AG20443 (cell line): Measurements from ENCODE around the gene NXT2.
"Not testable (repeated sequence)": the region's sequence is repeated elsewhere in the genome, so short reads cannot be mapped to it uniquely, and the experiment has no call there.

Experiments
- DNase-seq: peaks from one replicate; pipeline ENCODE4 v3.0.0; 2012; ENCODE audit warnings: low spot score, mixed read lengths

The NXT2 gene

DNA sequence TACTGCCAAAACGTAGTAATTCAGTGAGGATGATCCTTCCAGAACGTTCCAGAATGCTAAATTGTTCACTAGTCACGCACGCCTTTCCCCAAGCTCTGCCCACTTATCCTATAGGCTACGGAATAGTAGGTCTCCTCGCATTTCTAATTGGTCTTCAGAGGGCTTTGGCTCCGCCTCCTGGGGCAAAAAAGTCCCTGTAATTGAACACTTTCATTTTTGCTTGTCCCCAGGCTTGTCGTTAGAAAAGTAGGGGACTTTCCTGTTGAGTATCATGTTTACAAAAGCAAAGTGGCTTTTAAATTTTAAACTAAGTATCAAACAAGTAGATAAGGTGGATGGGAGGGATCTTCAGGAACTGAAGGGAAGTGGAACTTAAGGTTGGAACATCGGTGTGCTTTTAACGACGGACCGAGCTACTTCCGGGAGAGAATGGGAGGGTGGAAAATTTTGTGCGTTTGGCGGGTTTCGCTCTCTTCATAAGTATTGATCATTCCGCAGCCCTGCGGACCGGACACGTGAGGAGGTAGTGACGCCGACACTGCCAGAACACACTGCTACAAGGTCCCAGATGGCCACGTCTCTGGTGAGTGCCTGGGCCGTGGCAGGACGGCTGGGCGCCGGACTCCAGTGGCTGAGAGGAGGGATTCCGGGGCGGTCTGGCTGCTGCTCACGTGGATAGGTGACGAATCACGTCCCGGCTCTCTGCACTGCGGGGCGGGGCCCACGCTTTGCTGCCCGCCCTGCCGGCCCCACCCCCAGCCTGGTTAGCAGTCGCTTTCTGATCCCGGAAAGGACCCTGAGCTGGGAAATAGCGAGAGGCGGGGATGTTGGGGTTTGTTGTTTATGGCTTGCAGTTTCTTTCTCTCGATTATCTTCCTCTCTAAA is at the start of gene NXT2:
TSS of gene NXT2 (plus strand) at position 406 of the 885 bp plus-strand sequence. CDS start at position 569, 163 bp downstream.
- peak; percentile 94 for DNase-seq

DNA sequence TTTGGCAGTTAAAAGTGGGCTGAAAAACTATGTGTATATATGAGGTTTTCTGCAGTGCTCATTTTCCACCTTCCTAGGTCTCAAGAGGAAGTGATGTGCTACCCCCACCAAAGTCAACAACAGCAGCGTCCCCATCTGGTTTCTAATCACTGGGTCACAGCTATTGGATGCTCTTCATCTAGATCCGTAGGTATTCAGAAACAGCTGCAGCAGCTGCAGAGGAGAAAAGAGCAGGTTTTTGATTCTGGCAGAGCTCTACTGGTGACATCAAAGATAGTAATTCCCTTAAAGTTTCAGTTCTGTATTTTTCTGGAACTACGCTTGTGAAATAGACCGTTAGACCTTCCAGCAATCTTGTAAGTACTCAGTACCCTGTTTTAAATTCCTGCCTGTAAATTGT is 49.0 kb upstream of the NXT2 start:
- no peak for DNase-seq

DNA sequence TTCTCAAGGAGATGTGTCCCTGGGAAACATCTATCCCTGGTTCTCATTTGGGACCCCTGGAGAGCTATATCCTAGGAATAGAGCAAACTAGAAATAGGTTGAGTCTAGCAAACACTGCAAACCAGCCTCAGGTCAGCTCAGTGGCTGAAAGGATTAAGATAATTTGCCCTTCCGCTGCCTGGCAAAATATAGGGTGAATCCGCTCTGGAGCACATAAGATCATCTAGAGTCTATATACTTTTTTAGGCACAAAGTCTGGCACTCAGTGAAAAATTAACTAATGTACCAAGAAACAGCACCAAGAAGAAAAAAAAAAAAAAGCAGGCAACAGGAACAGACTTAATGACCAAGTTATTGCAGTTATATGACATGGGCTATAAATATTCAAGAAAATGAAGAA is 47.5 kb upstream of the NXT2 start:
- DNase-seq: no peak

DNA sequence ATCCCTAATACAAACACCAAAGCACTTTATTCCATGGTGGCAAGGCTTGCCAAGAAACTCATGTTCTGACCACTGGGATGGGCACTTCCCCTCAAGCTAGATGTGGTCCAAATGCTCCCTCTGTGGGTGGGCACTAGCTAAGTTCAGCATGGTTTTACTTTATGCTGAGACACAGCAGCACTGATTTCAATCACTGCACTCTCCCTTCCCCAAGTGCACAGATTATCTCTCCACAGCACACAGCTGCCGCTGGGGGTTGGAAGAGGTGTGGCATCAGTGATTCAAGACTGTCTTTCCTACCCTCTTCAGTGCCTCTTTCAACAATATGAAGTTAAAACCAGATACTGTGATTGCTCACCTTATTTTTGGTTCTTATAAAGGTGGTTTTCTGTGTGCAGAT is 38.2 kb upstream of the NXT2 start:
- no peak for DNase-seq

DNA sequence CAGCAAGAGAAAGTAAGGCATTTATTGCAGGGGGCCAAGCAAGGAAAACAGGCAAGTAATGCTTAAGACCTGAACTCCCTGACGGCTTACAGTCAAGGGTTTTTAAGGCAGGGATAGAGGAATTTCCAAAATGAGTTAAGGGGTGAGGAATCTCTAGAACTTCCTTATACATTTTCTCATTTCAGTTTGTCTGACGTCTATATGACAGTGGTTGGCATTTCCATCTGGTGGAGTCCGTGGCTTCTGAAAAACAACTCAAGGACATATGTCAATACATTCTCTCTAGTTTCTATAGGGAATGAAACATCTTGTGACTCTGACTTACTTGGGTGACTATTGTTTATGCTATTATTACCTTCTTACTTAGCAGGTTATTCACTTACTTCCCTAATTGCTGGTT is 35.5 kb upstream of the NXT2 start:
- DNase-seq: no peak

DNA sequence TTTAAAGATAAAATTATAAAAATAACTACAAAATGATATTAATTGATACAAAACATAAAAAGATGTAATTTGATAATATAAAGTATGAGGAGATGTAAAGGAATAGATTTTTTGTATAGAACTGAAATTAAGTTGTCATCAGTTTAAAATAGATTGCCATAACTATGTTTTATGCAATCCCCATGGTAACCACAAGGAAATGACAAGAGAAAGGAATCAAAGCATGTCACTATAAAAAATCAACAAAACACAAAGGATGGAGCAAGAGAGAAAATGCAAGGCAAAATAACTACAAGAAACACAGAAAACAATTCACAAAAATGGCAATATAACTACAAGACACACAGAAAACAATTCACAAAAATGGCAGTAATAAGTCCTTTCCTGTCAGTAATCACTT is 27.7 kb upstream of the NXT2 start:
- DNase-seq: no peak

DNA sequence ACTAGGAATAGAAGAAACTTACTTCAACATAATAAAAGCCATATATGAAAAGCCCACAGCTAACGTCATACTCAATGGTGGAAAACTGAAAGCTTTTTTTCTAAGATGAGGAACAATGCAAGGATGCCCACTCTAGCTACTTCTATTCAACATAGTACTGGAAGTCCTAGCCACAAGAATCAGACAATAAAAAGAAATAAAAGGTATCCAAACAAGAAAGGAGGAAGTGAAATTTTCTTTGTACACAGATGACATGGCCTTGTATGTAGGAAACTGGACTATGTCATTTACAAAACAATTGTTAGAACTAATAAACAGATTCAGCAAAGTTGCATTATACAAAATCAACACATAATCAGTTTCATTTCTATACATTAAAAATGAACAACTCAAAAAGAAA is 25.5 kb upstream of the NXT2 start:
- DNase-seq: no peak

DNA sequence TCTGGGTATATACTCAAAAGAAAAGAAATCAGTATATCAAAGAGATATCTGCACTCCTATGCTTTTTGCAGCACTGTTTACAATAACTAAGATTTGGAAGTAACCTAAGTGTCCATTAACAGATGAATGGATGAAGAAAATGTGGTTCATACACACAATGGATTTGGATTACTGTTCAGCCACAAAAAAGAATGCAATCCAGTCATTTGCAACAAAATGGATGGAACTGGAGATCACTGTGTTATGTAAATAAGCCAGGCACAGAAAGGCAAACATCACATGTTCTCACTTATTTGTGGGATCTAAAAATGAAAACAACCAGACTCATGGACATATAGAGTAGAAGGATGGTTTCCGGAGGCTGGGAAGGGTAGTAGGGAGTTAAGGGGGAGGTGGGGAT is 17.6 kb upstream of the NXT2 start:
- DNase-seq: no peak

DNA sequence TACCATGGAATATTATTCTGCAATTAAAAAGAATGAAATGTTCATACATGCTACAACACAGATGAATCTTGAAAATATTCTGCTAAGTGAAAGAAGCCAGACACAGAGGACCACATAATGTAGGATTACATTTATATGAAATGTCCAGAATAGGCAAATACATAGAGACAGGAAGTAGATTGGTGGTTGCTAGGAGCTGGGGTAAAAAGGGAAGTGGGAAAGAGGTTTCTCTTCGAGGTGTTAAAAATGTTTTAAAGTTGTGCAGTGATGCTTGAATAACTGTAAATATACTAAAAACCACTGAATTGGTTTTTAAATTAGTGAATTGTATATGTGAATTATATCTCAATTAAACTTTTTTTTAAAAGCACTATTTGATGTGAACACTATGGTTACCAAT is 3.6 kb upstream of the NXT2 start:
- no peak for DNase-seq

DNA sequence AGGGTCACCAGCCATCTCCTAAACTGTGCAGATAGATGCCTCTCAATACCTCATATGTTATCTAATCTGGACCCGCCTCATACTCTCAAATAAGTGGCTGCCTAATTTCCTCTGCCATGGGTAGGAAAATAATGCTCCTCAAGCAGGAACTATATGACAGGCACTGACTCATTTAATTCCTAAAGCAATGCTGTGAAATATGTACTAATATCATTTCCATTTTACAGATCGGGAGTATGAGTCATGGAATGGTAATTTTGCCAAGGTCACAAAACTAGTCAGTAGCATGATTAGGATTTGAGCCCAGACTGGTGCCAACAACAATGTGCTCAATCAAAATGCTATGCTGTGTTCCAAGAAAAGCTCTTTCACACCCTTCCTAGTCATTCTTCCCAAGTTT is 3.0 kb upstream of the NXT2 start:
- no peak for DNase-seq

DNA sequence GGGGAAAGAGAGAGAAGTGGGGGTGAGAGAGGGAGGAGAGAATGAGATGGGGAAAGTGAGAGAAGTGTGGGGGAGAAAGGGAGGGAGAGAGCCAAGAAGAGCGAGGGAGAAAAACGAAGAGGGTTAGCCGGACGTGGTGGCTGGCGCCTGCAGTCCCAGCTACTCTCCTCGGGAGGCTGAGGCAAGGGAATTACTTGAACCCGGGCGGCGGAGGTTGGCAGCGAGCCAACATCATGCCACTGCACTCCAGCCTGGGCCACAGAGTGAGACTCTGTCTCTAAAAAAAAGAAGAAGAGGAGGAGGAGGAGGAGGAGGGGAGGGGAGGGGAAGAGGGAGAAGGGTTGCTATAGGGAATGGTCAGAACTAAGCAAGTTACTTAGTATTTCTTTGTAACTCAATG is 1.7 kb upstream of the NXT2 start:
- DNase-seq: no peak

DNA sequence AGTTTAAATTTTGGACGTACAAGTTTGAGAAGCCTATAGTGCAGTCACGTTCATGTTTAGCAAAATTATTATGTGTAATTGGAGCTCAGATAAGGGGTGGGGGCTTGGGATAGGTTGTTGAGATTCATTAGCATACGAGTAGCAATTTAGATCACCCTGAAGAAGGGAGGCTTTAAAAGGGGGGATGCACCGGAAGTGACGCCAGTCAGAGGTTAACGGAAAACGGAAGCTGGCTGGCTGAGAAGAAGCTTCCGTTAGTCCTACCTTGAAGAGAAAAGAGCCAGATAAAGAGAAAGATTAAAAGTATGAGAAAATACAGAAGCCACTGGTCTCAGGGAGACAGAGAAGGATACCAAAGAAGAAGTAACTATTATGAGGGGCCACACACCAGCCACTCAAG is 1.1 kb upstream of the NXT2 start:
- no peak for DNase-seq

DNA sequence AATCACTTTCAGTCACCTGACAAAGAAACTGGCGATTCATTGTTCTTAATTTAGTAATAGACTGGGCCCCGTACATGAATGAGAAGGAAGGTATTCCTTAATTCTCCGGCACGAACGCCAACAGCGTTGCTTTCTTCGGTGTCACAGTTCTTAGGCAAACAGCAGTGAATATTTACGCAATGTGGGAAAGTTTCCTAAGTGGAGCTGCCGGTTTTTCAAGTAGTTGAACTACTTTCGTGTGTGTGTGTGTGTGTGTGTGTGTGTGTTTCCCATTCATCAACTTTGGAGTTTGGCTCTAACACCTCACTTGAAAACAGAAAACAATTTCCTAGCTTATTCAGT is 651 bp downstream of the NXT2 start:
- DNase-seq: peak; percentile 30

DNA sequence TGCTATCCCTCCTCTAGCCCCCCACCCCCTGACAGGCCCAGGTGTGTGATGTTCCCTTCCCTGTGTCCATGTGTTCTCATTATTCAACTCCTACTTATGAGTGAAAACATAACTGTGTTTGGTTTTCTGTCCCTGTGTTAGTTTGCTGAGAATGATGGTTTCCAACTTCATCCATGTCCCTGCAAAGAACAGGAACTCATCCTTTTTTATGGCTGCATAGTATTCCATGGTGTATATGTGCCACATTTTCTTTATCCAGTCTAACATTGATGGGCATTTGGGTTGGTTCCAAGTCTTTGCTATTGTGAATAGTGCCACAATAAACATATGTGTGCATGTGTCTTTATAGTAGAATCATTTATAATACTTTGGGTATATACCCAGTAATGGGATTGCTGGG is 2.4 kb downstream of the NXT2 start:
- DNase-seq: not testable (repeated sequence)

DNA sequence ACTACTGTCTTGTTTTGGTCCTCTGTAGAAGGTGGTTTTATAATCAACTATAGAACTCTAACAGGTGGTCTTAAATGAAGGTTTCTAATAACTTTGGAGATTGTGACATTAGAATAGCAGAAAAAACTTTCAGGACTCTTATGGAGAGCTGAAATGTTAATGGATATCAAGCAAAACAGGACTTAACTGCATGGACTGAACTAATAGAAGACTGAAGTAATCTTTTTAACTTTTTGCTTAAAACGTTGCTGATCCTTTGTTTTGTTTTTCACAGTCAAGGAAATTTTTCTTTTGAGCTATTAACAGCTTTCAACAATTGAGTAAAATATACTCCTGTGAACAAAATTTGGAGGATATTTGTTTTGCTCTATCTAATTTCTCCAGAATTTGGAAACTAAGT is 17.2 kb downstream of the NXT2 start:
- no peak for DNase-seq

DNA sequence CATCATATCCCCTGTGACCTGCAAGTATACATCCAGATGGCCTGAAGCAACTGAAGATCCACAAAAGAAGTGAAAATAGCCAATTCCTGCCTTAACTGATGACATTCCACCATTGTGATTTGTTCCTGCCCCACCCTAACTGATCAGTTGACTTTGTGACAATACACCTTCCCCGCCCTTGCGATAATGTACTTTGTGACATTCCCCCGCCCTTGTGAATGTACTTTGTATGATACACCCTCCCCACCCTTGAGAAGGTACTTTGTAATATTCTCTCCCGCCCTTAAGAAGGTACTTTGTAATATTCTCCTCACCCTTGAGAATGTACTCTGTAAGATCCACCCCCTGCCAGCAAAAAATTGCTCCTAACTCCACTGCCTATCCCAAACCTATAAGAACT is 39.4 kb downstream of the NXT2 start:
- not testable (repeated sequence) for DNase-seq

DNA sequence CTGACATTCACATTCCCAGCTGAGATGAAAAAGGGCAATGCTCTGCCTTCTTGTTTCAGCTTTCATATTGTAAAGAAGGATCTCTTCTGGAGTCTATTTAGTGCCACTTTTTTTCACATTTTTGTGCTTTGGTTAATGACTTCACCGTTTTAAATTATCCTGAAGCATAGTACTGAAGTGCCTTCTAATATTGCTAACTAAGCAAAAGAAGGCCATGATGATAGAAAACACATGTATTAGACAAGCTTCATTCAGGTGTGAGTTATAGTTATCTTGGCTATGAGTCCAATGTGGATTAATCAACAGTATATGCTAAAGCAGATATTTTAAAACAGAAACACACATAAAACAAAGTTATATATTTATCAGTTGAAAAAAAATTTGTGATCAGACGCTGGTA is 40.4 kb downstream of the NXT2 start:
- no peak for DNase-seq

DNA sequence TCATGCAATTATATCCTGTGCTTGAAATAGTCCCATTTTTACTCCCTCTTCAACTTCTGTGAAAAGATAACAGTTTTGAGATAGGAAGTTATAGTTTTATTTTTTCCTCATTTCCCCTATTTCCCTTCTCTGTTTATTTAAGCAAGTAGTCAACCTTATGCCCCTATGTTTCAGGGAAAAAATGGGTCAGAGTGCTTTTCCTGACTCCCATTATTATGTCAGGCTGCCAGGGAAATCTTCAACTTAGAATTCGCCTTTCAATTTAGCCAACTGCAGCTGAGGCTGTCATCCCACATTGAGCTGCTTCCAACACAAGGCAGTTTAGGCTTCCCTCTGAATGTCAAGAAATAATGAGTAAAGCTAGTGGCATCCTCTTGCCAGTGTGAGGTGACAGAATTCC is 42.3 kb downstream of the NXT2 start:
- no peak for DNase-seq

DNA sequence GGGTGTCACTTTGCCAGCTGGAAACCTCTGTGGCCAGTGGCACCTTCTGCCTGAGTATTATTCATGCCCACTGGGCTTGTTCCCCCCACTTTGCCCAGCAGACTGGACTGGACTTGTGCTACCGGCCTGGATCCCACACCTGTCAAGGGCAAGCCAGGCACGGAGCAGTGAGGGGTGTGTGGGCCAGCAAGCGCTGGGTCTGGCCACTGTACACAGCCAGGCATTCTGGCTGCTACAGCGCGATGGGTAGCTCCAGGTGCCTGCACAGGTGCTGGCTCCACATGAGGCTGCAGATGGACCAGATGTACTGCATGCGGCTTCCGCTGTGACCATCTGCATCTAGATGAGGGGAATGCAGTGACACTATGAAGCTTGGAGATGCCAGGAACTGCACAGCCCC is 48.8 kb downstream of the NXT2 start:
- no peak for DNase-seq

DNA sequence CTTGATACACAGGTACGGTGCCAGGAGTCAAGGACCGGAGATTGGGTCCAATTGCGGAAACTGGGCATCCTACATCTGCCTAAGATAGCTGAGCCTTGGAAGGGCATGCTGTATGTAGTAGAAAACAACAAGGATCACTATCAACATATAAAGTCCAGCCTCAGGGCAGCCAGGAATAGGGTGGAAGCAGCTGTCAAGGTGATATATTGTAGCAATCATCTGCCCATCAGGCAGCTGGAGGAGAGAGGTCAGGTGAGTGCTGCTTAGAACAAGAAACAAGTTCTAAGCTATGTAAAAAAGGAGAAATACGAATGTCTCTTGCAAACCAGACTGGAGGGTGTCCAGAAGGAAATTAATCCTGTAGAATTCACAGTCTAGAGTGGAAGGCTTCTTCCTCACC is 53.5 kb downstream of the NXT2 start:
- DNase-seq: no peak
